Ovary (tissue), 9 donors: ENCODE results near the gene MRPS9. TPM values are rescaled to one million over a fixed set of nuclear protein-coding genes. Genes with fewer than 3 reads are reported as not detected.

Experiments
- DNase-seq, 5 donors: peaks; one replicate each; pipeline ENCODE4 v3.0.0-alpha.2; 2019 to 2020
- H3K27ac ChIP-seq, 2 donors: fragments of 200-600 bp; one replicate each; pipeline versions ENCODE4 v1.5.1 to v1.8.0; 2019 to 2022
- H3K27me3 ChIP-seq: fragments of 200-600 bp; one replicate; pipeline ENCODE4 v1.8.0; 2022
- H3K36me3 ChIP-seq: fragments of 200-600 bp; sonication (generic); one replicate; pipeline ENCODE4 v1.5.1; 2019
- H3K4me1 ChIP-seq: one replicate; pipeline ENCODE4 v1.8.1; 2013; ENCODE audit warnings: mild to moderate bottlenecking, moderate library complexity; ENCODE audit not compliant: insufficient read depth
- H3K4me3 ChIP-seq: fragments of 200-600 bp; sonication (generic); one replicate; pipeline ENCODE4 v1.5.1; 2017
- H3K9me3 ChIP-seq, 2 donors: fragments of 200-600 bp in 1 of 2; sonication (generic) in 1 of 2; one replicate each; pipeline versions ENCODE4 v1.5.1 to v1.8.1; 2013 to 2019; ENCODE audit warnings: mild to moderate bottlenecking in 1 of 2, moderate library complexity in 1 of 2
- CTCF ChIP-seq, 3 donors: fragments of 450-650 bp in 2 of 3; fragments of 200-600 bp in 1 of 3; IDR thresholded peaks; one replicate each; pipeline versions ENCODE4 v1.5.1 to v1.8.0; 2016 to 2022; ENCODE audit warnings: antibody characterized with exemption in 3 of 3, mild to moderate bottlenecking in 1 of 3
- EP300 ChIP-seq: sonication (generic); formaldehyde crosslinking; IDR thresholded peaks from one replicate; pipeline ENCODE4 v1.6.1; 2017; ENCODE audit warnings: antibody characterized with exemption
- POLR2A ChIP-seq: fragments of 450-650 bp; IDR thresholded peaks from one replicate; pipeline ENCODE4 v1.6.1; 2017; ENCODE audit warnings: antibody characterized with exemption, mild to moderate bottlenecking, moderate library complexity
- WGBS, 3 donors: extraction: QIAGEN DNeasy Blood & Tissue Kit in 1 of 3; methylation state at CpG; one replicate each; pipeline versions ENCODE4 v1.1.5 to v1.1.7; 2013 to 2017; 5-methylcytosine and 5-hydroxymethylcytosine counted together
- intact Hi-C, 4 donors: fragments of 100-400 bp; cut with DNase I; formaldehyde crosslinking; loops; one replicate each; pipeline versions ENCODE4 v1.11.0 to v1.15.1; 2022 to 2023
- polyA plus RNA-seq, 2 donors: library from polyadenylated mRNA; stranded (reverse); fragments of 200-250 nt in 1 of 2; fragments of 350-450 nt in 1 of 2; fragmentation: Illumina TruSeq in 1 of 2; extraction: RNeasy Lipid Tissue Mini Kit (QIAGEN cat#74804) in 1 of 2; gene quantifications; one replicate each; pipeline ENCODE4 v1.2.3, GENCODE V29; 2013 to 2014
- total RNA-seq, 7 donors: library from RNA; depleted of rRNA in 2 of 7; stranded (reverse); fragments of >200 nt in 2 of 7; fragmentation: NEBNext Ultra II Directional in 3 of 7; extraction: Animal tissue kit (Norgen Biotek cat#: 25700) in 3 of 7; gene quantifications; one replicate each; pipeline versions ENCODE4 v1.1.0 to v1.2.4, GENCODE V29; 2016 to 2023
- donor health status: DM: no; HTN: no; CAD: no; lungs with moderate emphysema.
- donor health status: DM: no; HTN: no; CAD: no.
- donor health status: Bipolar disorder and iron deficiency.
- donor health status: DM: yes; HTN: yes; CAD: no.
- donor health status: DM: no; HTN: no; CAD: no.
- donor health status: DM: yes; HTN: yes; CAD: no.

The MRPS9 gene
- total and polyA plus RNA-seq, 9 donors = 14.7 to 40.9 (median 23.9) TPM

GRCh38 chr2:105104208-105104731 lies 66.4 kb downstream of the MRPS9 start:
- WGBS, 3 donors = 91 to 96% (median 94%) methylated on average over 8 of the region's 8 CpGs
- Histone ChIP-seq H3K4me3 (no peak overlapping the region), H3K9me3 (no peaks in the 10 kb centered on the region), H3K27me3 (no peaks in the 10 kb centered on the region), H3K36me3 (no peaks in the 10 kb centered on the region), H3K4me1 (no peaks in the 10 kb centered on the region), H3K27ac (no peak overlapping the region)
- intact Hi-C loops = no loop called here
- no peak for TF ChIP-seq CTCF (IDR thresholded peaks at IDR 0.05)
- no peak for TF ChIP-seq EP300
- no peak for TF ChIP-seq POLR2A
- no peak for DNase-seq

DNA sequence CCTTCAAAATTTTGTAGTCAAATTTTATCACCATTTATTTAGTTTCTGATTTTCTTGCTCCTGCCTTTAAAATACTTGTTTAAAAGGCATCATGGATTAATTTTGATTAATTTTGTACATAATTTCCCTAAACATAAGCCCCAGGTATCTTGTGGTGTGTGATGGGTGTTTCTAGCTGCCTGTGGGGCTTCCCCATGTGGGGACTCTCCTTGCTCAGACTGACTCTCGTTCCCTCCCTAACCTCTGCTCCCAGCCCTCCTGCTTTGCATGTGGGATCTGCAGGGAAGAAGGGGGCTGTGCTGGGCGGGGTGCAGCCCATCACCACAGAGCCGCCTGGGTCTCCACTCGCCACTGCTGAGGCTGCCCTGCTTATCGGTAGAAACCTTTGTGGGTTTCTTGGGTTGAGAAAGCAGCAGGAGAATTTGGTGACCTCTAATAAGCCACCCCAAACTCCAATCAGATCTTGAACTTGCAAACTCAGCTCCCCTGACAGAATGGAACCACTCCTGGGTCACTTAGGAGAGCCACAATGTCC lies 72.5 kb downstream of the MRPS9 start:
- no peak overlapping the region for H3K27ac ChIP-seq
- H3K36me3 ChIP-seq = no peaks in the 10 kb centered on the region
- intact Hi-C loops = loop anchor here in 3 of 4 donors (5.0 to 10.0 kb wide), 4 partner anchors 124 to 434 kb away; no protein-coding TSS in a partner anchor
- no peak for DNase-seq
- no peak overlapping the region for H3K4me3 ChIP-seq
- H3K9me3 ChIP-seq = no peaks in the 10 kb centered on the region
- 78 to 84% (median 80%) methylated on average over 5 of the region's 5 CpGs for WGBS, 3 donors
- H3K27me3 ChIP-seq = no peaks in the 10 kb centered on the region
- no peaks in the 10 kb centered on the region for H3K4me1 ChIP-seq
- TF ChIP-seq EP300 = no peak
- TF ChIP-seq CTCF (IDR thresholded peaks at IDR 0.05) = no peak
- no peak for TF ChIP-seq POLR2A

GRCh38 chr2:105111365-105112150 lies 73.7 kb downstream of the MRPS9 start:
- Histone ChIP-seq H3K36me3 (no peaks in the 10 kb centered on the region), H3K4me1 (no peaks in the 10 kb centered on the region), H3K27ac (no peak overlapping the region), H3K27me3 (no peaks in the 10 kb centered on the region), H3K9me3 (no peaks in the 10 kb centered on the region), H3K4me3 (no peak overlapping the region)
- DNase-seq = no peak
- WGBS, 3 donors = 82 to 86% (median 82%) methylated on average over 15 of the region's 15 CpGs
- intact Hi-C loops = loop anchor here in 3 of 4 donors (5.0 to 10.0 kb wide), 4 partner anchors 123 to 433 kb away; no protein-coding TSS in a partner anchor
- no peak for TF ChIP-seq CTCF (IDR thresholded peaks at IDR 0.05)
- no peak for TF ChIP-seq EP300
- no peak for TF ChIP-seq POLR2A

- intact Hi-C loops = loop anchor here in 3 of 4 donors (5.0 to 10.0 kb wide), 4 partner anchors 122 to 432 kb away; no protein-coding TSS in a partner anchor
- Histone ChIP-seq H3K36me3 (no peaks in the 10 kb centered on the region), H3K9me3 (no peaks in the 10 kb centered on the region), H3K4me3 (no peak overlapping the region), H3K27ac (no peak overlapping the region), H3K27me3 (no peaks in the 10 kb centered on the region), H3K4me1 (no peaks in the 10 kb centered on the region)
- 80 to 84% (median 83%) methylated on average over 12 of the region's 12 CpGs for WGBS, 3 donors
- DNase-seq = no peak
- TF ChIP-seq EP300 (no peak), POLR2A (no peak), CTCF (IDR thresholded peaks at IDR 0.05) (no peak)
Measured at GRCh38 chr2:105112345-105112744, 74.5 kb downstream of the MRPS9 start.
